Hepatocyte (in vitro differentiated cells): ENCODE measurements around the gene MAGED1.

Experiments
- CTCF ChIP-seq: fragments of 200-600 bp; sonication (generic); IDR thresholded peaks from 2 replicates; pipeline ENCODE4 v1.5.1; 2016; ENCODE audit warnings: antibody characterized with exemption, mild to moderate bottlenecking; ENCODE audit not compliant: poor library complexity
- EZH2 ChIP-seq: fragments of 200-600 bp; sonication (generic); IDR thresholded peaks from 2 replicates; pipeline ENCODE4 v1.6.1; 2016; ENCODE audit warnings: antibody characterized with exemption, mild to moderate bottlenecking, borderline replicate concordance

DNA sequence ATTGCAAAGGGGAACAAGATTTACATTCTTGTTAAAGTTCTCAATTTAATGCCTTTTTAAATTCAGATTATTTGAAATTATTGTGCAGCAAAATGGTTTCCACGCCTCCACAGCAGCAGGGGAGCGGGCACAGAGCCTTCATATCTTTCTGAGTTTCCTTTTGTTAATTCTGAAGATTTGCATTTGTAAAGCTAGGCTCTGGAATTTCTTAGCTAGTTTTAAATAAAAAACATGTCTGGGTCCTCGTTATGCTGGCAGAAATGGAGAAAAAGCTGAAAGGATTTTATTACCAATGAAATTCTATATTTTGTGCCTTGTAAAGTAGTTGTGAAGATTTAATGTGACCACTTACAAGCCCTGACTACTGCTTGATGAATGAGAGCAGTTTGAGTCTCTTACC is 40.8 kb upstream of the MAGED1 start:
- TF ChIP-seq CTCF (no peak), EZH2 (no peak)
